NT2/D1 (cell line): ENCODE measurements around the gene RSPH3.

Source experiments
- YY1 ChIP-seq: IDR thresholded peaks from 2 replicates; pipeline ENCODE4 v1.6.1; 2011; ENCODE audit not compliant: insufficient read length, insufficient read depth
- ZNF274 ChIP-seq: IDR thresholded peaks from 2 replicates; pipeline ENCODE4 v1.6.1; 2011; ENCODE audit warnings: mild to moderate bottlenecking, low read depth, low read length

DNA sequence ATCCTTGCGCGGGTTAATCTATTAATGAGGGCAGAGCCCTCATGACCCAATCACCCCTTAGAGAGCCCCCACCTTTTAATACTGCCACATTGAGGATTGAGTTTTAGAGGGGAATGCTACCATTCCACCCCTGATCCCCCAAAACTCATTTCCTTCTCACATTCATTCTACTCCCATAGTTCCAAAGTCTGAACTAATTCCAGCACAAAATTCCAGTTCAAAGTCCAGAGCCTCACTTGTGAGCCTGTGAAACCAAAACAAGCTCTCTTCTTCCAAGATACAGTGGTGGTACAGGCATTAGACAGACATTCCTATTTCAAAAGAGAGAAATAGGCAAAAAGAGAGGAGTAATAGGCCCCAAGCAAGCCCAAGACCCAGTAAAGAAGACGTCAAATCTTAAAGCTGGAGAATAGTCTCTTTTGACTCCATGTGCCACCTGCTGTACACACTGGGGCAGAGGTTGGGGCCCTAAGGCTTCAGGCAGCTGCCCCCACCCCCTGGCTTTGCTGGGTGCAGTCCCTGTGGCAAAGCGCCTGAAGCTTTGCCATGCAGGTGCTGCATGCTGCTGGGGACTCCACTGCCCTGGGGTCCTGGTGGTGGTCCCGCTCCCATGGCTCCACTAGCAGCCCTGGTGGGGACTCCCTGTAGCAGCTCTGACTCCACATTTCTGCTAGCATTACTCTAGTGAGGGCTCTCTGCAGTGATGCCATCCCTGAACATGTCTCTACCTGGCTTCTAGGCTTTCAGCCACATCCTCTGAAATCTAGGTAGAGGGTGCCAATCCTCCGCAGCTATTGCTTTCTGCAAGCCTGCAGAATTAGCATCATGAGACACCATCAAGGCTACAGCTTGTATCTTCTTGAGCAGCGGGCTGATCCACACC, 41.3 kb downstream of the RSPH3 start:
- no peak for TF ChIP-seq YY1
- TF ChIP-seq ZNF274, result no peak
